Stimulated activated CD4-positive, alpha-beta T cell treated with anti-CD3 and anti-CD28 coated beads, Interleukin-1b, Interleukin-23, amount 100 ng/mL, for 24 hours (primary cell): ENCODE data around the gene BPTF.
"Not testable (repeated sequence)": the region's sequence is repeated elsewhere in the genome, so short reads cannot be mapped to it uniquely, and the experiment has no call there.

Source experiments
- DNase-seq, 4 experiments: peaks; one replicate each; pipeline ENCODE4 v3.0.0-alpha.2; 2020; ENCODE audit warnings: low read depth in 4 of 4, low spot score in 1 of 4

The BPTF gene

DNA sequence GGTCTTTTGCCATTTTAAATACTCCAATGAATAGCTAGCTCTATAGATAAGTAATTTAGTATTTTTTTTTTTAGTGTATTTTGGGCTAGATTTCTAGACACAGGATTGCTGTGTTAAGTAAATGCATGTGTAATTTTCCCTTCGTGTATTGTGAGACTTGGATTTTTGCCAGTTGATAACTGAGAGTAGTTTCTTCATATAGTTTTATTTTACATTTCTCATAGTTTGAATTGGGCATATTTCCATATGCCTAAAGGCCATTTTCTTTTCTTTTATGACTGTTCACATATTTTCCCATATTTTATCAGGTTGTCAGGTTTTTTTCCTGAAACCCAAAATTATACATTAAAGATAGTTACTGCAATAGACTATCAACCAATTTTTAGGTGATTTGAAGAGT is 59.4 kb downstream of the BPTF start:
- no peak for DNase-seq

- no peak for DNase-seq
Observed at GRCh38 chr17:67891481-67892119, 66.3 kb downstream of the BPTF start.

DNA sequence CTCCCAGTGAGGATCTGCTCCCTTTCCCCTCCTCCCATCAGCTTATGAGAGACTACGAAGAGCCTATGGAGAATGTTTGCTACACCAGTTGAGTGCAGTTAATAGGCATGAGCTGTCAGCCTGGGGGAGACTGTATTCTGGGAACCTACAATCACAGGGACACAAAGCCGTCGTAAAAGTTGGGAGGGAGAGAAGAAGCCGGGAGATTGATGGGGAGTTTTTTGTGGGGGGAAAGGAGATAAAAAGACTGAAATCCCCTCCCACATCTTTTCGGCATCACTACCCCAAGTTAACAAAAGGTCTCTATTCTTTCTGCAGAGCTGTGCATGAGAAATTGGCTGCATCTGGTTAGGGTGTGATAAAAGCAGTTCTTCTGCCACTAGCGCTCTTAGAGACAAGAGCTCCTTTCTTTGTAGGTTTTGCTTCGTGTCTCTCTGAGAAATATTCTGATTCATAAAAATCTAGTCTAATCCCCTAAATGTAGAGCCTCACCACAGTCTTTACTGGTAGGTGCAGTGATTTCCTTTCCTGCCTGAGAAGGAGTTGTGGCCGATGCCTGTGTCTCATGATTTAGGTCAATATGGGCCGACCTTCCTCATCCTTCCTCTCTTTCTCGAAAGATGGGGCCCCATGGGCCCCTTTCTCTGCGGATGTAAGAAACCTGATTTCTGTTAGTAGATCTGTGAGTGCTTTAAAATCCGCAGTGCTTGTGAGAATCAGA is 77.4 kb downstream of the BPTF start:
- DNase-seq, result no peak

GRCh38 chr17:67905298-67905697 is 80.0 kb downstream of the BPTF start:
- DNase-seq, result not testable (repeated sequence)

DNA sequence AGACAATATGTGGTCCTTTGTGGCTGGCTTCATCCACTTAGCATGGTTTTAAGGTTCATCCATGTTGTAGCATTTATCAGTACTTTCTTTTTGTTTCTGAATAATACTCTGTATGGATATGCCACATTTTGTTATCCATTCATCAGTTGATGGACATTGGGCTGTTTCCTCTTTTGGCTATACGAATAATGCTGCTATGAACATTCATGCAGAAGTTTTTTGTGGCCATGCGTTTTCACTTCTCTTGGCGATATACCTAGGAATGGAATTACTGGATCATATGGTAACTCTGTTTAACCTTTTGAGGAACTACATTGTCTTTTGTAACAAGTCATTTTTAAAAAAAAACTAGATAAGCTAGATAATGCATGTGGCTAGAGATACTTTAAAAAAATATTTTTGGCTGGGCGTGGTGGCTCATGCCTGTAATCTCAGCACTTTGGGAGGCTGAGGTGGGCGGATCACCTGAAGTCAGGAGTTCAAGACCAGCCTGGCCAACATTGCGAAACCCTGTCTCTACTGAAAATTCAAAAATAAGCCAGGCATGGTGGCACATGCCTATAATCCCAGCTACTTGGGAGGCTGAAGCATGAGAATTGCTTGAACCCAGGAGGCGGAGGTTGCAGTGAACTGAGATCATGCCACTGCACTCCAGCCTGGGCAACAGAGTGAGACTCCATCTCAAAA is 85.0 kb downstream of the BPTF start:
- not testable (repeated sequence) for DNase-seq

DNA sequence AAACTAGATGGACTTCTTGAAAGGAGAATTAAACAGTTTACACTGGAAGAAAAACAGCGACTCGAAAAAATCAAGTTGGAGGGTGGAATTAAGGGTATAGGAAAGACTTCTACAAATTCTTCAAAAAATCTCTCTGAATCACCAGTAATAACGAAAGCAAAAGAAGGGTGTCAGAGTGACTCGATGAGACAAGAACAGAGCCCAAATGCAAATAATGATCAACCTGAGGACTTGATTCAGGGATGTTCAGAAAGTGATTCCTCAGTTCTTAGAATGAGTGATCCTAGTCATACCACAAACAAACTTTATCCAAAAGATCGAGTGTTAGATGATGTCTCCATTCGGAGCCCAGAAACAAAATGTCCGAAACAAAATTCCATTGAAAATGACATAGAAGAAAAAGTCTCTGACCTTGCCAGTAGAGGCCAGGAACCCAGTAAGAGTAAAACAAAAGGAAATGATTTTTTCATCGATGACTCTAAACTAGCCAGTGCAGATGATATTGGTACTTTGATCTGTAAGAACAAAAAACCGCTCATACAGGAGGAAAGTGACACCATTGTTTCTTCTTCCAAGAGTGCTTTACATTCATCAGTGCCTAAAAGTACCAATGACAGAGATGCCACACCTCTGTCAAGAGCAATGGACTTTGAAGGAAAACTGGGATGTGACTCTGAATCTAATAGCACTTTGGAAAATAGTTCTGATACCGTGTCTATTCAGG is 85.9 kb downstream of the BPTF start:
- no peak for DNase-seq

DNA sequence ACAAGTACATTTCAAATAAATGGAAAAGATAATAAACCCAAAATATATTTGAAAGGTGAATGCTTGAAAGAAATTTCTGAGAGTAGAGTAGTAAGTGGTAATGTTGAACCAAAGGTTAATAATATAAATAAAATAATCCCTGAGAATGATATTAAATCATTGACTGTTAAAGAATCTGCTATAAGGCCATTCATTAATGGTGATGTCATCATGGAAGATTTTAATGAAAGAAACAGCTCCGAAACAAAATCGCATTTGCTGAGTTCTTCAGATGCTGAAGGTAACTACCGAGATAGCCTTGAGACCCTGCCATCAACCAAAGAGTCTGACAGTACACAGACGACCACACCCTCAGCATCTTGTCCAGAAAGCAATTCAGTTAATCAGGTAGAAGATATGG is 86.8 kb downstream of the BPTF start:
- DNase-seq, result no peak

DNA sequence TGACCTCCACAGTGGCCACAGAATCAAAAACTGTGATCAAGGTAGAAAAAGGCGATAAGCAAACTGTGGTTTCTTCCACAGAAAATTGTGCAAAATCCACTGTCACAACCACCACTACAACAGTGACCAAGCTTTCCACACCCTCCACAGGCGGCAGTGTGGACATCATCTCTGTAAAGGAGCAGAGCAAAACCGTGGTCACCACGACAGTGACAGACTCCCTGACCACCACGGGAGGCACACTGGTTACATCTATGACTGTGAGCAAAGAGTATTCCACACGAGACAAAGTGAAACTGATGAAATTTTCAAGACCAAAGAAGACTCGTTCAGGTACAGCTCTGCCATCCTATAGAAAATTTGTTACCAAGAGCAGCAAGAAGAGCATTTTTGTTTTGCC is 87.4 kb downstream of the BPTF start:
- DNase-seq, result no peak

GRCh38 chr17:67920212-67920611 is 94.9 kb downstream of the BPTF start:
- no peak for DNase-seq

- DNase-seq, result no peak
Observed at GRCh38 chr17:67922503-67922902, 97.2 kb downstream of the BPTF start.

- not testable (repeated sequence) for DNase-seq
Observed at GRCh38 chr17:67928842-67929241, 103.5 kb downstream of the BPTF start.

DNA sequence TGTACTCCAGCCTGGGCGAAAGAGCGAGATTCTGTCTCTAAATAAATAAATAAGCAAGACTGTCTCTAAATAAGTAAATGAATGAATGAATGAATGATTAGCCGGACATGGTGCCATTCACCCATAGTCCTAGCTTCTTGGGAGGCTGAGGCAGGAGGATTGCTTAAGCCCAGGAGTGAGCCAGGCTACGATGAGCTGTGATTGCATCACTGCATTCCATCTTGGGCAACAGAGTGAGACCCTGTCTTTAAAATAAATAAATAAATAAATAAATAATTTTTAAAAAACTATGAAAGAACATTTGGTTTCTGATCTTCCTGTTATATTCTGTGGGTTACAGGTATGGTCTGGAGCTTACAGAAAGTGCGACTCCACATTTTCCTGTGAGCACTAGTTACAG is 105.9 kb downstream of the BPTF start:
- no peak for DNase-seq

DNA sequence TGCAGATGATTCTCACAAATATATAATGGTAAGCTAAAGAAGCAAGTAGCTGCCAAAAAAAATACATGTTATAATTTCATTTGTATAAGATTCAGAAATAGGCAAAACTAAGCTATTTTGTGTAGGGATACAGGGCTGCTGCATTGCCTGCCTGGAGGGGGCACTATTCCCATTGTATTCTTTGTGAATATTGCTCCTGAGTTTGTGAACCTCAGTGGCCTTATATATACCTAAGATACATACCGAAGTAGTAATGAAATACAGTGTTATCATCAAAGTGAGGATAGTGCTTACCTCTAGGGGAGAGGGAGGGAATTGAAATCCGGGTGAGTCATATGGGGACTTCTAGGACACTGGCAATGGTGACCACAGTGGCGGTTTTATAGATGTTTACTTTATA is 117.5 kb downstream of the BPTF start:
- no peak for DNase-seq

GRCh38 chr17:67944035-67944434 is 118.7 kb downstream of the BPTF start:
- DNase-seq, result no peak

DNA sequence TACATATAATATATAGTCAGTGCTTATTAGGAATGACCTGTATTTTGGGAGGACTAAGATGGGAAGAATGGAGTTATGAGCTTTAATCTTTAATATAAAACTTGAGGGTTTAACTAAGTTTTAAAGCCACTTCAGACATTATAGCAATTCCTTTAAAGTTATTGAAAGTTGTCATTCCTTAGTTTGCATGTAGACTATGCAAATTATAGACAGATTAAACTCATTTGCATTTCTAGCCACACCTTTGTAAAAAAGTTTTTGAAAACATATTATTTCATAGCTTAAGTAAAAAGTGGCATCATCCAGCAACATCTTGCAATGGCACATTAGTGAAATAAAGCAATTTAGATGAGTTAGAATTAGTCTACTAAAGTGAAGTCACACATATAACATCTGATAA is 121.2 kb downstream of the BPTF start:
- no peak for DNase-seq

- no peak for DNase-seq
Observed at GRCh38 chr17:67947325-67947813, 122.1 kb downstream of the BPTF start.

- no peak for DNase-seq
Observed at GRCh38 chr17:67950945-67951344, 125.6 kb downstream of the BPTF start.

DNA sequence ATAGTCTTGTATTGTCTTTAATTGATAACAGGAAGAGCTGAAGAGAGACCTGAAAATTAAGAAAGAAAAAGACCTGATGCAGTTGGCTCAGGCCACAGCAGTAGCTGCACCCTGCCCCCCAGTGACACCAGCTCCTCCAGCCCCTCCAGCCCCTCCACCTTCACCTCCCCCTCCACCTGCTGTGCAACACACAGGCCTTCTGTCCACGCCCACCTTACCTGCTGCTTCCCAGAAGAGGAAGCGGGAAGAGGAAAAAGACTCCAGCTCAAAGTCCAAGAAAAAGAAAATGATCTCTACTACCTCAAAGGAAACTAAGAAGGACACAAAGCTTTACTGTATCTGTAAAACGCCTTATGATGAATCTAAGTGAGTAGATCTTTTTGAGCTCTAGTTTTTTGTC is 134.2 kb downstream of the BPTF start:
- no peak for DNase-seq

DNA sequence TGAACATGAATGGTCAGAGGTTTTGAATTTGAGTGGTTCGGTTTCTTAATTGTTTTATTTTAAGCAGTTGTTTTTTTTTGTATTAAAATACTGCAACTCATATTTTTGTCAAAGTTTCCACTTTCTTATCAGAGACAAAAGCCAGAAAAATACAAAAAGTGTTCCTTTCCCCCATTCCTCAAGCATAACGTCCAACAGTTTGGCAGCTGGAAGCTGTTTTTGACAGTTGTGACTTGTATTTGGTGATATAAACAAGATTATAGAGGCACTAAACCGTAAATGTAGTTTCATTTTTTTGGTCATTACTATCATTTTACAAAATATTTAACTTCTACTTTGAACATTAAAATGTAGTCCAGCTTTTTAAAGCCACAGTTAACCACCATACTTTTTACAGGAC is 135.0 kb downstream of the BPTF start:
- not testable (repeated sequence) for DNase-seq

GRCh38 chr17:67962156-67962555 is 136.9 kb downstream of the BPTF start:
- not testable (repeated sequence) for DNase-seq

DNA sequence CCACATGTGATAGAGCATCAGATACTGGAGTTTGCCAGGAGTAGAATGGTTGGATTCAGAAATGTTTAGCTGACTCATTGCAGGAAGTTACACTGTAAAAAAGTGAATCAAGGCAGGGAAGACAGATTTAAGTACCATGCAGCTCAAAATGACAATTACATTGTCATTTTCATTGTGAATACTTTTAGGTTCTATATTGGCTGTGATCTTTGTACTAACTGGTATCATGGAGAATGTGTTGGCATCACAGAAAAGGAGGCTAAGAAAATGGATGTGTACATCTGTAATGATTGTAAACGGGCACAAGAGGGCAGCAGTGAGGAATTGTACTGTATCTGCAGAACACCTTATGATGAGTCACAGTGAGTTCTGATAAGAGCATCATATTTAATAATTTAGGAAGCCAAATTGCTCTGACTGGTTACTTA is 137.9 kb downstream of the BPTF start:
- DNase-seq, result peak; percentile 56 to 67 (median 62)
